K562 (cell line): ENCODE measurements around the gene PLCB3. TPM values are rescaled to one million over a fixed set of nuclear protein-coding genes. Genes with fewer than 3 reads are reported as not detected.

Source experiments
- ATAC-seq: fragments of 200-7000 bp; cut with Tn5 transposase; 3 replicates; pipeline ENCODE4 v1.9.1; 2020; ENCODE audit warnings: moderate library complexity
- BruUV-seq: library from RNA; stranded (reverse); fragments of 400-500 nt; replicated peaks from 2 replicates; lab custom pipeline; 2021; lab: Mats Ljungman, UMichigan
- CTCF ChIA-PET: fragments of 300-600 bp; formaldehyde crosslinking; extraction: SDS; loops from one replicate; lab custom pipeline; 2021; ENCODE audit warnings: low intra/inter-chr PET ratio; lab: Yijun Ruan, JAX
- POLR2A ChIA-PET: fragments of 300-600, 350-650 bp; sonication (Branson Sonifier 250); formaldehyde crosslinking; extraction: SDS; loops from one replicate; lab custom pipeline; 2021; ENCODE audit warnings: antibody characterized with exemption, inconsistent platforms; lab: Yijun Ruan, JAX
- DNase-seq, 4 experiments: peaks; one replicate each; pipeline versions ENCODE4 v3.0.0 to v3.0.0-alpha.2; 2011 to 2018; ENCODE audit warnings: low spot score in 3 of 4, mixed read lengths in 3 of 4; ENCODE audit errors: extremely low read depth in 1 of 4
- FAIRE-seq: peaks from 2 replicates; lab custom pipeline; 2011; peaks lifted over from hg19 to GRCh38; lab: Jason Lieb, UNC
- H2AFZ ChIP-seq: 2 replicates; pipeline ENCODE4 v1.6.0; 2011; ENCODE audit warnings: low read depth, low read length, control low read depth, inconsistent platforms
- H3K27ac ChIP-seq: fragments of 200-600 bp; 3 replicates; pipeline ENCODE4 v1.8.0; 2011; ENCODE audit warnings: low read depth, mild to moderate bottlenecking, control low read depth, inconsistent platforms, low read length, moderate library complexity, mixed read lengths; ENCODE audit errors: extremely low read depth
- H3K27me3 ChIP-seq, 2 experiments: fragments of 300-600 bp in 1 of 2; 2 replicates in 1 of 2; 3 replicates in 1 of 2; pipeline versions ENCODE4 v1.6.0 to v1.8.0; 2011; ENCODE audit warnings: inconsistent platforms in 2 of 2, low read length in 2 of 2, mild to moderate bottlenecking in 1 of 2, mixed read lengths in 1 of 2, moderate library complexity in 1 of 2; ENCODE audit not compliant: control insufficient read depth in 2 of 2, insufficient read depth in 2 of 2
- H3K36me3 ChIP-seq: fragments of 300-600 bp; 3 replicates; pipeline ENCODE4 v1.8.0; 2011; ENCODE audit warnings: mild to moderate bottlenecking, low read length, inconsistent platforms; ENCODE audit not compliant: control insufficient read depth, insufficient read depth
- H3K4me1 ChIP-seq, 2 experiments: fragments of 200-600 bp in 1 of 2; replicated peaks in 1 of 2; 2 replicates in 1 of 2; 3 replicates in 1 of 2; pipeline versions ENCODE4 v1.5.1 to v1.8.0; 2011; ENCODE audit warnings: inconsistent platforms in 2 of 2, low read length in 2 of 2, mild to moderate bottlenecking in 1 of 2, mixed read lengths in 1 of 2, moderate library complexity in 1 of 2; ENCODE audit not compliant: control insufficient read depth in 2 of 2, insufficient read depth in 2 of 2
- H3K4me2 ChIP-seq: 2 replicates; pipeline ENCODE4 v1.6.1; 2011; ENCODE audit warnings: low read length, control low read depth, inconsistent platforms, mixed read lengths; ENCODE audit not compliant: insufficient read depth
- H3K4me3 ChIP-seq: fragments of 200-600 bp; sonication (generic), shearing (Covaris generic); 2 replicates; pipeline ENCODE4 v1.5.1; 2016; ENCODE audit warnings: control low read depth, inconsistent platforms
- H3K79me2 ChIP-seq: fragments of 200-600 bp; 3 replicates; pipeline ENCODE4 v1.8.0; 2011; ENCODE audit warnings: low read length, inconsistent platforms; ENCODE audit not compliant: control insufficient read depth, insufficient read depth
- H3K9ac ChIP-seq, 2 experiments: 2 replicates each; pipeline versions ENCODE4 v1.6.0 to v1.6.1; 2011; ENCODE audit warnings: low read depth in 2 of 2, low read length in 2 of 2, control low read depth in 1 of 2, inconsistent platforms in 1 of 2, mild to moderate bottlenecking in 1 of 2, mixed read lengths in 1 of 2; ENCODE audit not compliant: insufficient read depth in 1 of 2
- H3K9me1 ChIP-seq: one replicate; pipeline ENCODE4 v1.6.0; 2011; ENCODE audit warnings: inconsistent platforms, mild to moderate bottlenecking, low read length, moderate library complexity; ENCODE audit not compliant: control insufficient read depth, insufficient read depth
- H3K9me3 ChIP-seq: replicated peaks from 2 replicates; pipeline ENCODE4 v1.5.1; 2011; ENCODE audit warnings: low read depth, low read length, inconsistent platforms; ENCODE audit not compliant: control insufficient read depth, insufficient read depth
- H4K20me1 ChIP-seq: replicated peaks from 2 replicates; pipeline ENCODE4 v1.6.1; 2011; ENCODE audit warnings: low read length, inconsistent platforms, mixed read lengths; ENCODE audit not compliant: control insufficient read depth, insufficient read depth
- MED1 ChIP-seq: sonication (generic); formaldehyde crosslinking; IDR thresholded peaks from 2 replicates; pipeline ENCODE4 v1.8.1; 2023; ENCODE audit warnings: missing genetic modification reagents, borderline replicate concordance
- POLR2A ChIP-seq: fragments of 450-650 bp; conservative IDR thresholded peaks from 2 replicates; pipeline ENCODE4 v1.6.1; 2016
- POLR2B ChIP-seq: fragments of 450-650 bp; IDR thresholded peaks from 2 replicates; pipeline ENCODE4 v1.6.1; 2018; ENCODE audit warnings: low read depth; ENCODE audit not compliant: partially characterized antibody
- RBM25 ChIP-seq: fragments of 200-400 bp; formaldehyde crosslinking; IDR thresholded peaks from 2 replicates; pipeline ENCODE4 v1.6.1; 2018; ENCODE audit warnings: low read length, low read depth, moderate library complexity; ENCODE audit not compliant: severe bottlenecking
- SMARCA4 ChIP-seq: fragments of 450-650 bp; IDR thresholded peaks from 2 replicates; pipeline ENCODE4 v1.6.1; 2016
- SUPT5H ChIP-seq: fragments of 450-650 bp; IDR thresholded peaks from 2 replicates; pipeline ENCODE4 v1.6.1; 2016
- ZFP36 ChIP-seq: fragments of 150-350 bp; IDR thresholded peaks from 2 replicates; pipeline ENCODE4 v1.6.1; 2018; ENCODE audit warnings: low read length, low read depth; ENCODE audit not compliant: partially characterized antibody
- ZNF436 ChIP-seq: fragments of 250-450, 450-650 bp; sonication (Bioruptor Pico); formaldehyde crosslinking; IDR thresholded peaks from 2 replicates; pipeline ENCODE4 v1.7.0; 2020; ENCODE audit warnings: mild to moderate bottlenecking
- WGBS: fragments of 100-300 bp; shearing (Covaris generic); methylation state at CpG from one replicate; pipeline ENCODE4 v1.1.6; 2016; ENCODE audit warnings: low coverage, mixed read lengths; ENCODE audit not compliant: insufficient coverage; ENCODE audit errors: missing lambda C conversion rate; 5-methylcytosine and 5-hydroxymethylcytosine counted together
- in situ Hi-C: fragments of 300-500 bp; cut with MboI; formaldehyde crosslinking; loops from 4 replicates; pipeline ENCODE4 v1.15.0; 2018; ENCODE audit warnings: inconsistent platforms, mixed read lengths
- intact Hi-C: fragments of 100-400 bp; cut with micrococcal nuclease; formaldehyde crosslinking; loops from 2 replicates; pipeline ENCODE4 v1.14.2; 2022
- polyA plus RNA-seq, 8 experiments: library from polyadenylated mRNA; depleted of rRNA in 4 of 8; stranded (reverse) in 5 of 8; unstranded in 3 of 8; fragments of >200 nt; fragmentation: Nextera tagmentation in 2 of 8; fragmentation: Illumina TruSeq in 1 of 8; extraction: Ambion mirVana in 2 of 8; extraction: Trizol in 1 of 8; gene quantifications; 2 replicates each; pipeline versions ENCODE4 v1.2.1 to v1.2.3, GENCODE V29; 2011 to 2014; ENCODE audit warnings: inconsistent platforms in 1 of 8, missing spikeins in 1 of 8
- total RNA-seq, 7 experiments: library from RNA; depleted of rRNA in 6 of 7; stranded (reverse); fragments of >200 nt in 6 of 7; fragmentation: Illumina TruSeq in 2 of 7; extraction: Trizol in 2 of 7; gene quantifications; 2 replicates each; pipeline versions ENCODE4 v1.2.1 to v1.2.3, GENCODE V29; 2011 to 2021; ENCODE audit warnings: low replicate concordance in 1 of 7

The PLCB3 gene
- total and polyA plus RNA-seq, 9 of the 15 experiments (the other 6 are each of a cell fraction or from before 2014, with no cell fraction given): 0.31 to 44.8 (median 14.6) TPM

- FAIRE-seq: no peak
- no TSS peak for BruUV-seq
- no peak overlapping the region for H3K9ac ChIP-seq
- no peaks in the 10 kb centered on the region for H3K9me1 ChIP-seq
- TF ChIP-seq SMARCA4 (no peak), RBM25 (peak; percentile 74), MED1 (CRISPR knock-in tag) (no peak), SUPT5H (peak; percentile 18; the same call in 1 of the 2 replicates), POLR2B (peak; percentile 19), POLR2A (0 out of 2 replicates have a peak, but pooled peaks have one; percentile 37), ZFP36 (peak; percentile 97), ZNF436 (CRISPR knock-in tag) (peak; percentile 60; the same call in 1 of the 2 replicates)
- no peak overlapping the region for H3K27ac ChIP-seq
- intact Hi-C loops: no loop called here
- H3K4me1 ChIP-seq: peaks cover 0 to 25% of the 10 kb centered on the region in 2 experiments; a peak in 2 of 5 replicates
- no peak for ATAC-seq
- no peak overlapping the region for H3K4me3 ChIP-seq
- ChIA-PET POLR2A (interaction anchor here (0.6 to 7.0 kb wide), 4 partner anchors 8 to 46 kb away, joined by 4 to 57 read pairs (median 14); partner anchors contain the start of genes FERMT3, NUDT22 and TRPT1), CTCF (no interaction called here)
- in situ Hi-C loops: no loop called here
- H4K20me1 ChIP-seq: no peaks in the 10 kb centered on the region
- no peaks in the 10 kb centered on the region for H3K79me2 ChIP-seq
- no peaks in the 10 kb centered on the region for H3K27me3 ChIP-seq
- peaks cover 82% of the 10 kb centered on the region for H3K36me3 ChIP-seq
- 88% methylated on average over 11 of the region's 11 CpGs for WGBS
- H3K4me2 ChIP-seq: no peak overlapping the region
- no peaks in the 10 kb centered on the region for H3K9me3 ChIP-seq
- DNase-seq: no peak
- no peak overlapping the region for H2AFZ ChIP-seq
Observed at GRCh38 chr11:64218628-64219353, 32.5 kb upstream of the PLCB3 start.
